Measurements from ENCODE around the gene BLTP2.

- TF ChIP-seq, protein P1, sequence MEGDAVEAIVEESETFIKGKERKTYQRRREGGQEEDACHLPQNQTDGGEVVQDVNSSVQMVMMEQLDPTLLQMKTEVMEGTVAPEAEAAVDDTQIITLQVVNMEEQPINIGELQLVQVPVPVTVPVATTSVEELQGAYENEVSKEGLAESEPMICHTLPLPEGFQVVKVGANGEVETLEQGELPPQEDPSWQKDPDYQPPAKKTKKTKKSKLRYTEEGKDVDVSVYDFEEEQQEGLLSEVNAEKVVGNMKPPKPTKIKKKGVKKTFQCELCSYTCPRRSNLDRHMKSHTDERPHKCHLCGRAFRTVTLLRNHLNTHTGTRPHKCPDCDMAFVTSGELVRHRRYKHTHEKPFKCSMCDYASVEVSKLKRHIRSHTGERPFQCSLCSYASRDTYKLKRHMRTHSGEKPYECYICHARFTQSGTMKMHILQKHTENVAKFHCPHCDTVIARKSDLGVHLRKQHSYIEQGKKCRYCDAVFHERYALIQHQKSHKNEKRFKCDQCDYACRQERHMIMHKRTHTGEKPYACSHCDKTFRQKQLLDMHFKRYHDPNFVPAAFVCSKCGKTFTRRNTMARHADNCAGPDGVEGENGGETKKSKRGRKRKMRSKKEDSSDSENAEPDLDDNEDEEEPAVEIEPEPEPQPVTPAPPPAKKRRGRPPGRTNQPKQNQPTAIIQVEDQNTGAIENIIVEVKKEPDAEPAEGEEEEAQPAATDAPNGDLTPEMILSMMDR (IDR thresholded peaks at IDR 0.05), result no peak
- no peak for TF ChIP-seq ZFX (IDR thresholded peaks at IDR 0.05; ENCODE audit: borderline replicate concordance)
Observed at GRCh38 chr17:28657756-28658155, 12.8 kb upstream of the BLTP2 start.

All from 22Rv1 (cell line).